ENCODE measurements around the gene AK9.
A peak's percentile ranks its signal among the peaks of the same experiment; 100 is the strongest.

AK9 gene

DNA sequence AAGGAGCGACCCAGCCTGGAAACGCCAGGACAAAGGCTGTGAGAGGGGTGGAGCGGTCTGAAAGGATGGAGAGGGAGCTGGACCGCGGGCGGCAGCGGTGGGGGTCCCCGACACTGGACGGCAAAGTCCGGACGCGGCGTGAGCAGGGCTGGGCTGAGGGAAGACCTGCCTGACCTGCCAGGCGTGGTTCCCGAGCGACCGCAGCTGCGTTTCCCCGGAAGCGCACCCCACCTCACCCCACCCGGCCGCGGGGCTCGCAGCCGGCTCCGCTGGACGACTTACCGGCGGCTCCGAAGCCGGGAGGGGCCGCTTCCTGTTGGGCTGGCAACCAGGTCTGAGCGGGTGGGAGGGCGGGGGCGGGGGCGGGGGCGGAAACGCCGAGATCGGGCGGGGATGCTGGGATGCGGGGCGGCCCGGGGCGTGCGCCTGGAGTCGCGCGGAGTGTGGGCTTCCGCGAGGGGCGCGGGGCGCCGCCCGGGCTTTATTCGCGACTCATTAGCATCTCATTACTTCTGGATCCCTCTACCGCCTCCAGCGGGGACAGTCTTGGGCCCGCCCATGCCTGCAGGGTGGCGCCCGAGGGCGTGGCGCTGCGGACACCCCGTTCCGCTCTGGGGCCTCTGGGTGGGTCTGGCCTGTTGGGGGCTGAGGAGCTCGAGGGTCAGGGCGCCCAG is 235.4 kb downstream of the AK9 start, which contains the start of gene MICAL1:
MICAL1 (minus strand) TSS at position 336 of the 674 bp plus-strand sequence. CDS start 1,576 bp downstream, outside the sequence.
- peak; percentile 68 to 85 (median 75) for DNase-seq

DNA sequence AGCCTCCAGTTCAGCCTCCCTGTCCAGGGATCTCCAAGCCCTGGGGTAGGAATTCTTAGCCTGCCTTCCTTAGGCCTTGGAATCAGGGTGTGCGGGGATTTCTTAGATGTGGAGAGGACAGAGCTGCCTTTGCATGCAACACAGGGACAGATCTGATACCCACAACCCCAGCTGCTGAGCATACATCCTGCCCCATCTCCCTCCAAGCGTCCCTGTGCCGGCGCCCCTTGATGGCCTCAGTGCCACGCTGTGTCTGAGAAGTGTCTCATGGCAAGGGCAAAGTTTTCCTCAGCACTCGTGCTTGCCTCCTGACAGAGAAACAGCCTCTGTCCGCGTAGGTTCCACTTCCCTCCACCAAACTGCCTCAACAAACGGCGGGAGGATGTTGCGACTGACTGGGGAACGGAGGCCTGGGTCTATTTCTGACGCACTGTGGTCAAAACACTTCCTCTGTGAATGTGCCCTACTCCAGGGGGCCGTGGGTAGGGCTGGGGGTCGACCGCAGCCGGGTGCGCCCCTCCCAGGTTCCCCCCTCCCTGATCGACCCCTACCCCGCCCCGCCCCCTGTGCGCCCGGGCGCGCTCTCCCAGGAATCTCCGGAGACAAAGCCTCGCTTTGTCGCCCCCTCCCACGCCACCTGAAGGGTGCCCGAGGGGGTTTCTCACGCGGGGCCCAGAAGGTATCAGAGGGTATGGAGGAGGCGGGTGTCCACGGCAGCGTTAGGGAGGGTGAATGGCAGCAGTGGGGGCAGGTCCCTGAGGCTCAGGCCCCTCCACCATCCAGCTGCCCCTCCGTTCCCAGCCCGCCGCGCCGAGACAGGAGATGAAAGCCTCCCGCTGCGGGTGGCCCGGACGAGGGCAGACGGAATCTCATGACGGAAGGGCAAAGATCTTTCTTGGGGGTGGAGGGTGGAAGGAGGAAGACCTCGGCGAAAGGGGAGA is 236.2 kb downstream of the AK9 start:
- peak; percentile 47 to 87 (median 67) for DNase-seq

DNA sequence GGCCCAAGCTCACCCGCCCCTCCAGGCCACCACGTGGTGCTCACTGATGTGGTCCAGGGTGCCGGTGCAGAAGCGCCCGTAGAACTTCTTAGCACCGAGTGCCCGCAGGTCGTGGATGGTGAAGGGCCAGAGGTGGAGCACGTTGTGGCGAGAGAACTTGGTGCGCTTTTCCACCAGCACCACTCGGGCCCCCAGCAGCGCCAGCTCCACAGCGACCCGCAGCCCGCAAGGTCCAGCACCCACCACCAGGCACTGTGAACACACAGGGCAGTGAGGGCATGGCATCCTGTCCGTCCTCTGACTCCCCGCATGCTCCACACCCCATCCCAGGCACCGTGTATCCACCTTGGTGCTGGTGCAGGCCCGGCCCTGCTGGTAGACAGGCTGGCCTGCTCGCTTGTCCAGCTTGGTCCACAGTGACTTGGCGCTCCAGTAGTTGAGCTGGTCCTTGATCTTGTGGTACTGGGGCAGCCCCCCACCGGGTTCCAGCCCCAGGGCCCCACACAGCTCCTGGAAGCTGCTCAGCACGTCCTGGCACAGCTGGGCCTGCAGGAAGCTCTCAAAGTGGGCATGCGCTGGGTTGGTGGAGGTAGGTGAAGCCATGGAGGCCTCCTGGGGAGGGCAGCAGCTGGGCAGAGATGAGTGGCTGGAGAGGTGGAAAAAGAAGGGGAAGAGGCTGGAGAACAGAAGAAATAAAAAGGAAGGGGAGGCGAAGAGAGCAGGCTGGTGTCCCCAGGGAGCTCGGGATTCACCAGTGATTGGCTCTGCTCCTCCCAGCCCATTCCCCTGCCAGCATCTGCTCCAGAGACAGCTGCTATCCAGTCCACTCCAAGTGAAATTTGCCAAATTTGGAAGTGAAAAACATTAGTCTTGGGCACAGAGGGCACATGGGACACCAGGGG is 237.2 kb downstream of the AK9 start:
- no peak for DNase-seq

DNA sequence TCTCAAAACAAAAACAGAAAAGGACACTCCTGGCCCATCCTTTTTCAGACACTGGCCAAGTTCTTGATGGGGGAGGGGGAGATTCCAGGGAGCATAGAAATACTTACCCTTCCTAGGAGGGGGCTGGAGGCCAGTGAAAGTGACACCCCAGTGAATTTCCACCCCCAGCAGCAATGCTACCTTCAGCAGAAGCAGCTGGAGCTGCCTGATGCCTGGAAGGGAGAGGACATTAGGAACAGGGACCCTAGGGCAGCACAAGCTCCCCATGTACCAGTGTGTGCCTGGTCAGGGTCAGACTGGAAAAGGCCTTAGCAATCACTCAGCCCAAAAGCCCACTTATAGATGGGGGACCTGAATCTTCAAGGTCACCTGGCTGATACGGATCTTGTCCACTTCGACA is 237.8 kb downstream of the AK9 start:
- DNase-seq = no peak

DNA sequence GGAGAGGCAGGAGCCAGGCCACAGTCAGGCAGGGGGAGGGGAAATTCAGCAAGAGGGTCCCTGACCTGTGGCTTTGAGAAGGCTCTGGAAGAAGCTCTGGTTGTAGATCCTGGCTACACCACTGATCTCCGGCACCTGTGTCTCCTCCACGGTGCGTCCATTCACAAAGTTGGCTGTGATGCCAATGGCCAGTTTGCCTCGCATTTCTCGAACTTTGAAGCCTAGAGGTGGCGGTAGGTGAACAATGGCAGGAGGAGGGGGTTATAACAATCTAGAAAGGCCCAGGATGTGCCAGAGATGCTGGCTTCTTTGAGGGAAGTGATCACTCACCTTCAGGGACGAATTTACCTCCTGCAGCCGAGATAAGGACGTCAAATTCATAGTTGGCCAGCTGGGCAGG is 238.8 kb downstream of the AK9 start:
- DNase-seq = no peak

DNA sequence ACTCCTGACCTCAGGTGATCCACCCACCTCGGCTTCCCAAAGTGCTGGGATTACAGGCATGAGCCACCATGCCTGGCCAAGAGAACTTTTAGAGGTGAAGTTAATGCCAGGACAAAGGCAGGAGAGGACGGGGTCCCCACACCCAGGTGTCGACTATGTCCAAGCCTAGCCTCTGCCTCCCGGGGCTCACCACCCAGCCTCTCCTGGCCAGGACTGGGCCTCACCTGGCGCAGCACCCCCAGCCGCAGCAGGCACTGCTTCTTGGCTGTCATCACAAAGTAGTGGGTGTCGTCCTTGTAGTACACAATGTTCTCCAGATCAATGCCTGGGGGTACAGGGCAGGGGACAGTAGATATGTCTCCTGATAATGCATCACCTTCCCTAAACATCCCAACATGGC is 239.6 kb downstream of the AK9 start:
- no peak for DNase-seq

DNA sequence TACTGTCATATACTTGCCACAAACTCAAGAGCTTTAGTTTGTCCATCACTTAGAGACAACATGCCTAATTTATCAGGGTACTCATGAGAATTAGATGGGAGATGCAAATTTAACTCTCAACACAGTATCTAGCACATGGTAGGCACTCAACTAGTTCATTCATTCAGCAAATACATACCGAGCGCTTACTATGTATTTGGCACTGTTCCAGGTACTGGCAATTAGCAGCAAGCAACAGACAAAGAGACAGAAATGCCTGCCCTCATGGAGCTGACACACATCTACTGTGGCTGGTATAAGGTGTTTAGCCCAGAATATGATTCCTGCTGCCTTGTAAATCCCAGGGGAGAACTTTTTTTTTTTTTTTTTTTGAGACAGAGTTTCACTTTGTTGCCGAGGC is 240.2 kb downstream of the AK9 start:
- no peak for DNase-seq

DNA sequence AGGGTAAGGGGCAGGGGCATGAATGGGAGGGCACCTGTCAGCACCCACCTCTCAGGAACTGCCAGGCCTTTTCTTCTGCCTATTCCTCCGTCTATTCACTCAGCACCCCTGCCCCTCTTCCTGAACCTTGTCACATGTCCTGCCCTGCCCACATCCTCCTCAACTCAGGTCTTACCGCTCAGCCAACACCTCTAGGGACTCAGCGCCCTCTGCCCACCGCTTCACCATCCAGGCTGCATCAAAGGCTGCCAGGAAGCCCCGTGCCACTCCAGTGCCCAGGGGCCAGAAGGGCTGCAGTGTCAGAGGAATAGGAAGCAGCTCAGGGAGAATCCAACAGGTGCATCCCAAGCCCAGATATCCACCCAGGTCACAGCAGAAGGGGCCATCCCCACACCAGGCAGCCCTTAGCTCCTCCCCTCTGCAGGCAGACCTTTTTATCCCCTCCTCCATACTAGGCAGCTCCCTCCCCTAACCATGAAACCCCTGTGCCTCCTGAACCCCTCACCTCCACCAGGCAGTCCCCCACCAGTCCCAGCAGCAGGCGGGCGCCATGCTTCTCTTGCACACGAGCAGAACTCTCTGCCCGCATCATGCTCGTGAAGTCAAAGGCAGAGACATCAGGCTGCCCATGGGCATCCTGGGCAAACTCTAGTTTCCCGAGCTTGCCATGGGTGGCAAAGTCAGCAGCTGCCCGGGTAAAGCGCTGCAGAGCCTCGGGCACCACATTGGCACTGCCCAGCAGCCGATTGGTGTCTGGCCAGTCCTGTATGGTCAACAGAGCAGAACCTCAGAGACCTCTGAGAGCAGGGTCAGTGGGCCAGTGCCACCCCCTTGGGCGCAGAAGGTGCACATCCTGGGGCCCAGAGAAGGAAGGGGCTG is 241.0 kb downstream of the AK9 start:
- peak in 1 of 5 donors; percentile 56 for DNase-seq

DNA sequence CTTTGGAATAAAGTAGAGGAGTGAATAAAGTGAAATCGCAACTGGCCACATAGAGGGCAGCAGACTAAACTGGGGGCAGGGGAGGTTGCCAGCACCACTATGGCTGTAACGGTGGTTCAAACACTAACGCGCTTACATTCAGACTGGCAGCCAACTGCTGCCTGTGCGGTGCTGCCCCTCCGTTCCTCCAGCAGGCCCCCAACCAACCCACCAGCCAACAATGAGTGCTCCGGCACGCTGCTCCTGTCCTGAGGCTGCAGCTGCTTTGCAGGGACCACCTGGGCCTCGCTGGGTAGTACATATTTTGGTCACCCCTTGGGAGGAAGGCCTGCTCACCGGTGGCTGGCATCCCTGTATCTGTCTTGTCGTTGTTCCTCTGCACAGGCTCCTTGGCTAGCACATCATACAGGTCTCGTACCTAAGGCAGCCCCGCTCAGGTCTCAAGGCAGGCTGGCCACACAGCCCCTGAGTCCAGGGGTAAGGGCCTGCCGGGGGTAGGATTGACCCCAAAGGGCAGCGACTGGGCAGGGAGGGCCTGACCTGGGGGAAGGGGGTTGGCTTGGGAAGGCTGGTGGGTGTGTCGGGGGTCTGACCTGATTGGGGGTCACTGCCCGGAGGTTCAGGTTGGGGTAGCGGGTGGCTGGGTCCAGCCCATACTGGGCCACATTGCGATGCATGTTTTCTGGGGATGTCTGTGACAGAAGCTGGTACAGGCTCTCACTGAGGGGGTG is 241.8 kb downstream of the AK9 start:
- no peak for DNase-seq

DNA sequence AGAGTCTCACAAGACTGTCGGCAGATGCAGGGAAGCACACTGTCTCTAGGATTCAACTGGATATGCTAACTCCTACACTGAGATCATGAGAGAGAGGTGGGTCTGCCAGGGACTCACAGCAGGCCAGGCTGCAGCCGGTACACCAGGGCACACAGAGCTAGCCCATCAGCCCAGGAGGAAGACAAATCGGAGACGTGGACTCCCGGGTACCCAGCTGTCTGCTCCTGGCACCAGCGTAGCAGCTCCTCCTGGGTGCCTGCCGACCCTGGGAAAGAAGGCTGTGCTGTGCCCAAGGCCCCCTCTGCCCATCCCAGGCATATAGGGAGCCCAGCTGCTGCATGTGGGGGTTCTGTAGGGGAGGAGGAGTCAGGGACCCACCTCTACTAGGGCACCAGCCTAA is 242.4 kb downstream of the AK9 start:
- no peak for DNase-seq

DNA sequence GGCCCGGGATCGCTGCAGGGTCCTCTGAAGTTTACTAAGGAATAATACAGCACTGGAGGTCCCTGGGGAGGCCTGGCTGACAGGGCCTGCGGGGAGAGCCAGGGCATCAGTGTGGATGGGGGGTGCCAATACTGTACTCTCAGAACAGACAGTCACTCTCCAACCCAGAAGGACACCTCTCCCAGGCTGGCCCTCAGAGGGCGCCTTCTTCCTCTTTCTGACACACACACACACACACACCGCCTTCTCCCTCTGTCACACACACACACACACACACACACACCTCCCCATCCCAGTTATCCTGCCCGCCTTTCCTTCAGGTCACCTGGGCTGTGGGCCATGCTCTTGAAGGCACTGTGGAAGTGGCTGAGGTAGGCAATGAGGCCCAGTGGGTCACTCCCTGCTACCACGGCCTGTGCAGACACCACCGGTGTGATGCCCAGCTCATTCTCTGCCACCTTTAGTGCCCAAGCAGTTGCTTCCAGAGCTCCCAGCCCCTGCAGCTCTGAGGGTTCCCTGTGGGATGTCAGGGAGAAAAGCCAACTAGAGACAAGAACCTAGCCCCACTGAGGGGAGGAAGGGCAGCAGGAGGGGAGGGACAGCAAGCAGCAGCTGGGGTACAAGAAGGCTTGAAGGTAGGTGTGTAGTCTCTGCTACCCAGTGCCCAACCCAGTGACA is 243.0 kb downstream of the AK9 start:
- DNase-seq = no peak

DNA sequence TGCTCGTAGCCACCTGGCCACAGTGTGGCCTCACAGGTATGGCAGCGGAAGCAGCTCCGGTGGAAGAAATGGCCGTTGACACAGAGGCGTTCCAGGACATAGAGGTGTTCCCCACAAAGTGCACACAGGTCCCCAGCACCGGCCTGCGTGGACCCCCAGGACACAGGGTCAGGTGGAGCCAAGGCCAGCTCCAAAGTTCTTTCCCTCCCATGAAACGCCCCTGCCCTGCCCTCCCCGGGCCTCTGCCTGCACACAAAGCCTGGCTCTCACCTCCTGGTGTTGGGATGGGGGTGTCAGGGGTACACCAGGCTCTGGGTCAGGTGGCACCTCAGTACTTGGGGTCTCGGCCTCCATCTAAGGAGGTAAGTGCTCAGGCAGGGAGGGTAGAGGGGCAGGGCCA is 243.9 kb downstream of the AK9 start:
- no peak for DNase-seq

DNA sequence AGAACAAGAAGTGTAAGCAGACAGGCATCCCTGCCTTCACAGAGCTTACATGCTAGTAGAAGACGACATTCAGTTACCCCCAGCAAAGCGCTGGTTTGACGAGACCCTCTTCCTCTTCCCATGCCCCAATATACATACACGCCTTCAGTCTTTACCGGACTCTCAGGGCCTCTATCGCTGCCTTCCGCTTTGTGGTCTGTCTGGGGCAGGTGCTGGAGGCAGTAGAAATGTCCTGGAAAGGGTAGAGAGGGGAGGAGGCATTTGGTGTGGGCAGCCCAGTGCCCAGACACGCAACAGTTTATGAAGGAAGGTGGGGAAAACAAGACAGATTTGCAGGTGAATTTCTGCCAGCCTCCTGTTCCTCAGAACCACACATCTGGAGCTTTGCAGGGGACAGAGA is 244.5 kb downstream of the AK9 start:
- DNase-seq = no peak

DNA sequence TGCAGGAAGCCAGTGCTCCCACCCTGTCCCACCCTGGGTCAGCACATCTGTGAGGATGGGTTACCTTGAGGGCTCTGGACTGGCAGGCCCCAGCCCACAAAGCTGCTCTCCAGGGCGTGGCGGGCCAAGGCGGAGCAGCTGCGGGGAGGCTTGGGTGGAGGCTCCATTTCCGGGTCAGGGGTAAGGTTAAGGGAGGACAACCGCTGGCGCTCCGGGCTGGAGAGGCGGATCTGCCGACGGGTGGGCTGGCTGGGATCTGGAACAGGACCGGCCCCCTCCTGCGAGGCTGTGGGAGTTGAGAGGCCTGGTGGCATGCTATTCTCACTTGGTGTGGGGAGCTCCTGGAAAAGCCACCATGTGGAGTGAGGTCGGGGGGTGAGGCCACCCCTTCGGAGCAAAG is 244.9 kb downstream of the AK9 start:
- DNase-seq = no peak

DNA sequence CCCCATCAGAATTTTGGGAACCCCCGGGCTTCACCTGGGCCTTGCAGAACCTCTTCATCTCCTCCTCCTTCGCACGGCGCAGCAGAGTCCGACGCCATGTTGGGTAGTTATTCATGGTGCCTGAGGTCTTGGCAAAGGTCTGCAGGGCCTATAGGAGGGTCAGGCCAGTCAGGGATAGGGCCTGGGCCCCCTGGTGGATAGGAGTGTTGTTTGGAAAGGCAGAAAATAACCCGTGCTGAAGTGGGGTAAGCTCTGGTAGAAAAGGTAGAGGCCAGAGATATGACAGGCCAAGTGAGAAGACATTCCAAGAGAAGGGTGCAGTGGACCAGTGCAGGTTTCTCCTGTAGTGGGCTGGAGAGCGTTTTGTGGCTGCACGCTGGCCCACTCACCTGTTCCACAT is 245.6 kb downstream of the AK9 start:
- no peak for DNase-seq

DNA sequence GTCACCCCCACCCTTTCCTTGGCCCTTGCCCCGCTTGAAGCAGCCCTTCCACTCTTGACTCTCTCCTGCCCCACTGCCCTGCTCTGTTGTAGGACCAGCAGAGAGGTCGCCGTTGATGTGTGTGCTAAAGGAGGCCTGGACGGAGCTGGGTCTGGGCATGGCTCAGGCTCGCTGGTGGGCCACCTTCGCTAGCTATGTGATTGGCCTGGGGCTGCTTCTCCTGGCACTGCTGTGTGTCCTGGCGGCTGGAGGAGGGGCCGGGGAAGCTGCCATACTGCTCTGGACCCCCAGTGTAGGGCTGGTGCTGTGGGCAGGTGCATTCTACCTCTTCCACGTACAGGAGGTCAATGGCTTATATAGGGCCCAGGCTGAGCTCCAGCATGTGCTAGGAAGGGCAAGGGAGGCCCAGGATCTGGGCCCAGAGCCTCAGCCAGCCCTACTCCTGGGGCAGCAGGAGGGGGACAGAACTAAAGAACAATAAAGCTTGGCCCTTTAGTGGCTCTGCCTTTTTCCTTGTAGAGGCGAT is 247.5 kb downstream of the AK9 start:
- DNase-seq = no peak

Measured in T-helper 1 cell (primary cell).